CD14-positive monocyte (primary cell): Measurements from ENCODE around the gene OLFM1. TPM values are rescaled to one million over a fixed set of nuclear protein-coding genes. Genes with fewer than 3 reads are reported as not detected.
A peak's percentile ranks its signal among the peaks of the same experiment; 100 is the strongest.

Experiments used
- DNase-seq, 3 donors: peaks; one replicate each; pipeline ENCODE4 v3.0.0-alpha.2; 2011 to 2022
- H2AFZ ChIP-seq: 2 replicates; pipeline ENCODE4 v1.6.0; 2012; ENCODE audit warnings: mild to moderate bottlenecking, low read depth, low read length, inconsistent platforms; ENCODE audit not compliant: insufficient read depth, poor library complexity, severe bottlenecking
- H3K27ac ChIP-seq, 2 donors: 1 replicate in 1 of 2; 2 replicates in 1 of 2; pipeline ENCODE4 v1.5.1; 2012 to 2013; ENCODE audit warnings: low read length in 2 of 2, control low read depth in 1 of 2, inconsistent platforms in 1 of 2, low read depth in 1 of 2, mild to moderate bottlenecking in 1 of 2
- H3K27me3 ChIP-seq, 2 donors: one replicate each; pipeline versions ENCODE4 v1.6.0 to v1.6.1; 2011 to 2013; ENCODE audit warnings: low read length in 2 of 2; ENCODE audit not compliant: control insufficient read depth in 2 of 2, insufficient read depth in 2 of 2
- H3K36me3 ChIP-seq, 2 donors: replicated peaks in 1 of 2; 1 replicate in 1 of 2; 2 replicates in 1 of 2; pipeline versions ENCODE4 v1.5.1 to v1.6.1; 2012 to 2013; ENCODE audit warnings: low read length in 2 of 2, control low read depth in 1 of 2, inconsistent platforms in 1 of 2, mild to moderate bottlenecking in 1 of 2; ENCODE audit not compliant: insufficient read depth in 2 of 2, control insufficient read depth in 1 of 2
- H3K4me1 ChIP-seq, 2 donors: 1 replicate in 1 of 2; 2 replicates in 1 of 2; pipeline versions ENCODE4 v1.5.1 to v1.6.1; 2012 to 2013; ENCODE audit warnings: low read length in 2 of 2, control low read depth in 1 of 2, inconsistent platforms in 1 of 2, mild to moderate bottlenecking in 1 of 2, moderate library complexity in 1 of 2; ENCODE audit not compliant: insufficient read depth in 2 of 2, control insufficient read depth in 1 of 2
- H3K4me2 ChIP-seq: replicated peaks from 2 replicates; pipeline ENCODE3; 2012; ENCODE audit warnings: low read length, moderate library complexity, mild to moderate bottlenecking; ENCODE audit not compliant: poor library complexity, severe bottlenecking; ENCODE audit errors: extremely low read depth
- H3K4me3 ChIP-seq, 3 experiments: fragments of 200-600 bp in 1 of 3; sonication (generic) in 1 of 3; replicated peaks in 1 of 3; 1 replicate in 2 of 3; 2 replicates in 1 of 3; pipeline ENCODE4 v1.5.1; 2011 to 2013; ENCODE audit warnings: low read length in 3 of 3, mild to moderate bottlenecking in 3 of 3, control low read depth in 2 of 3, low read depth in 2 of 3, inconsistent platforms in 1 of 3, moderate library complexity in 1 of 3
- H3K79me2 ChIP-seq: 2 replicates; pipeline ENCODE4 v1.6.0; 2012; ENCODE audit warnings: mild to moderate bottlenecking, control low read depth, inconsistent platforms, low read length, moderate library complexity; ENCODE audit not compliant: insufficient read depth
- H3K9ac ChIP-seq: 2 replicates; pipeline ENCODE4 v1.6.0; 2017; ENCODE audit warnings: low read length, mild to moderate bottlenecking; ENCODE audit not compliant: insufficient read depth, poor library complexity, severe bottlenecking
- H3K9me3 ChIP-seq, 2 donors: replicated peaks in 1 of 2; 1 replicate in 1 of 2; 2 replicates in 1 of 2; pipeline versions ENCODE4 v1.5.1 to v1.6.1; 2012 to 2013; ENCODE audit warnings: low read length in 2 of 2, control low read depth in 1 of 2; ENCODE audit not compliant: control insufficient read depth in 1 of 2, insufficient read depth in 1 of 2
- H4K20me1 ChIP-seq: 2 replicates; pipeline ENCODE4 v1.6.0; 2012; ENCODE audit warnings: mild to moderate bottlenecking, low read length, control low read depth, moderate library complexity; ENCODE audit not compliant: insufficient read depth
- H3K27ac Mint-ChIP-seq, 7 donors: one replicate each; pipeline ENCODE4 v1.8.0; 2020; ENCODE audit warnings: mild to moderate bottlenecking in 7 of 7, mixed read lengths in 7 of 7, moderate library complexity in 6 of 7, inconsistent platforms in 2 of 7
- H3K27me3 Mint-ChIP-seq, 3 donors: one replicate each; pipeline ENCODE4 v1.8.0; 2021 to 2022; ENCODE audit warnings: low read depth in 3 of 3, mild to moderate bottlenecking in 3 of 3, mixed read lengths in 3 of 3, moderate library complexity in 3 of 3, inconsistent platforms in 1 of 3
- H3K36me3 Mint-ChIP-seq, 2 donors: one replicate each; pipeline ENCODE4 v1.8.0; 2020; ENCODE audit warnings: mixed read lengths in 2 of 2, inconsistent platforms in 1 of 2, mild to moderate bottlenecking in 1 of 2
- H3K4me1 Mint-ChIP-seq: one replicate; pipeline ENCODE4 v1.8.0; 2020; ENCODE audit warnings: mild to moderate bottlenecking, mixed read lengths
- H3K4me3 Mint-ChIP-seq, 2 donors: one replicate each; pipeline ENCODE4 v1.8.0; 2020; ENCODE audit warnings: mild to moderate bottlenecking in 2 of 2, mixed read lengths in 2 of 2, moderate library complexity in 1 of 2
- H3K9me3 Mint-ChIP-seq, 7 donors: one replicate each; pipeline ENCODE4 v1.8.0; 2020 to 2022; ENCODE audit warnings: mixed read lengths in 7 of 7, mild to moderate bottlenecking in 6 of 7, moderate library complexity in 6 of 7, inconsistent platforms in 2 of 7
- WGBS: methylation state at CpG from one replicate; pipeline ENCODE4 v1.1.5; 2013; ENCODE audit warnings: missing lambda C conversion rate; ENCODE audit not compliant: insufficient coverage; 5-methylcytosine and 5-hydroxymethylcytosine counted together
- intact Hi-C, 2 donors: fragments of 100-400 bp; cut with micrococcal nuclease; formaldehyde crosslinking; loops; one replicate each; pipeline versions ENCODE4 v1.15.0 to v1.15.1; 2023
- polyA plus RNA-seq, 3 donors: library from polyadenylated mRNA; depleted of rRNA in 1 of 3; unstranded in 2 of 3; stranded (reverse) in 1 of 3; fragments of 300-500 nt in 2 of 3; fragments of >200 nt in 1 of 3; fragmentation: Illumina TruSeq in 2 of 3; gene quantifications; 1 replicate in 2 of 3; 2 replicates in 1 of 3; pipeline ENCODE4 v1.2.3, GENCODE V29; 2012 to 2021
- TF ChIP-seq, protein P1 (sequence below): fragments of 200-600 bp; IDR thresholded peaks from one replicate; pipeline ENCODE4 v1.8.0; 2022; ENCODE audit warnings: antibody characterized with exemption, mild to moderate bottlenecking

OLFM1 gene
- polyA plus RNA-seq, 3 donors, result 7.6 to 10.9 (median 9.4) TPM

DNA sequence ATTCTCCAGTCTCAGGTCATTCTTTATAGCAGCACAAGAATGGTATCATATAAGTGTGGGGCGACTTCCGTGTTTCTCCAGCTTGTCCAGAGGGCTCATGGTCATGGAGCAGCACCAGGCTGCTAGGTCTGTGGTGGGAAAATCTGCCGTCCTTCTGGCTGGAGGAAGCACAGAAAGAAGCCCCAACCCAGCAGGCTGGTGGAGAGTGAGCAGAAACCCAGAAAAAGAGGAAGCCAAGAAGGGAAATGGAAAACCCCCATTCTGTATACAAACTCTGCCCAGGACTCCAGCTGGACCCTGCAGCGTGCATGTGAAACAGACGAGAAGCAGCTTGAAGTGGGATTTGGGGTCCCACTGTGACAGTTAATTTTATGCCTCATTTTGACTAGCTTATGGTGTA, 34.3 kb upstream of the OLFM1 start:
- Histone ChIP-seq H4K20me1 (no peaks in the 10 kb centered on the region), H3K79me2 (no peaks in the 10 kb centered on the region), H3K9me3 (peaks cover 0 to 5% of the 10 kb centered on the region in 2 donors), H3K4me2 (no peak overlapping the region), H3K4me3 (no peak overlapping the region), H3K4me1 (peaks cover 9 to 10% of the 10 kb centered on the region in 2 donors), H3K27ac (no peak overlapping the region), H3K27me3 (peaks cover 4 to 20% of the 10 kb centered on the region in 2 donors), H3K36me3 (no peaks in the 10 kb centered on the region), H3K9ac (no peak overlapping the region), H2AFZ (no peak overlapping the region)
- TF ChIP-seq, protein P1, sequence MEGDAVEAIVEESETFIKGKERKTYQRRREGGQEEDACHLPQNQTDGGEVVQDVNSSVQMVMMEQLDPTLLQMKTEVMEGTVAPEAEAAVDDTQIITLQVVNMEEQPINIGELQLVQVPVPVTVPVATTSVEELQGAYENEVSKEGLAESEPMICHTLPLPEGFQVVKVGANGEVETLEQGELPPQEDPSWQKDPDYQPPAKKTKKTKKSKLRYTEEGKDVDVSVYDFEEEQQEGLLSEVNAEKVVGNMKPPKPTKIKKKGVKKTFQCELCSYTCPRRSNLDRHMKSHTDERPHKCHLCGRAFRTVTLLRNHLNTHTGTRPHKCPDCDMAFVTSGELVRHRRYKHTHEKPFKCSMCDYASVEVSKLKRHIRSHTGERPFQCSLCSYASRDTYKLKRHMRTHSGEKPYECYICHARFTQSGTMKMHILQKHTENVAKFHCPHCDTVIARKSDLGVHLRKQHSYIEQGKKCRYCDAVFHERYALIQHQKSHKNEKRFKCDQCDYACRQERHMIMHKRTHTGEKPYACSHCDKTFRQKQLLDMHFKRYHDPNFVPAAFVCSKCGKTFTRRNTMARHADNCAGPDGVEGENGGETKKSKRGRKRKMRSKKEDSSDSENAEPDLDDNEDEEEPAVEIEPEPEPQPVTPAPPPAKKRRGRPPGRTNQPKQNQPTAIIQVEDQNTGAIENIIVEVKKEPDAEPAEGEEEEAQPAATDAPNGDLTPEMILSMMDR, result no peak
- Mint-ChIP-seq H3K36me3 (no peaks in the 10 kb centered on the region), H3K27me3 (peaks cover 8 to 31% (median 16%) of the 10 kb centered on the region in 3 donors), H3K27ac (peak overlapping the region in 2 of 7 donors; percentile 3 to 47), H3K4me3 (peak overlapping the region in 1 of 2 donors; percentile 28), H3K4me1 (peaks cover 10% of the 10 kb centered on the region), H3K9me3 (peaks cover 0 to 16% (median 7%) of the 10 kb centered on the region in 7 donors)
- peak; percentile 26 to 65 (median 37) for DNase-seq
- intact Hi-C loops, result no loop called here
- 7% methylated on average over 3 of the region's 5 CpGs for WGBS

DNA sequence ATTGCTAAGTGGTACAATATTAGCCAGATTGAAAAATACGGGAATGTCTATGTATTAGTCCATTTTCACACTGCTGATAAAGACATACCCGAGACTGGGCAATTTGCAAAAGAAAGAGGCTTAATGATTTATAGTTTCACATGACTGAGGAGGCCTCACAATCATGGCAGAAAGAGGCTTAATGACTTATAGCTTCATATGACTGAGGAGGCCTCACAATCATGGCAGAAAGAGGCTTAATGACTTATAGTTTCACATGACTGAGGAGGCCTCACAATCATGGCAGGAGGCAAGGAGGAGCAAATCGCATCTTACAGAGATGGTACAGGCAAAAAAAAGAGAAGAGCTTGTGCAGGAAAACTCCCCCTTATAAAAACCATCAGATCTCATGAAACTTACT, 32.3 kb upstream of the OLFM1 start:
- no peak overlapping the region for H3K9ac ChIP-seq
- no peak overlapping the region for H2AFZ ChIP-seq
- Mint-ChIP-seq H3K36me3 (no peaks in the 10 kb centered on the region), H3K4me3 (no peak overlapping the region), H3K27ac (no peak overlapping the region), H3K9me3 (peaks cover 0 to 16% (median 7%) of the 10 kb centered on the region in 7 donors), H3K27me3 (peaks cover 9 to 45% (median 15%) of the 10 kb centered on the region in 3 donors), H3K4me1 (peaks cover 10% of the 10 kb centered on the region)
- H3K36me3 ChIP-seq, result no peaks in the 10 kb centered on the region
- H3K4me2 ChIP-seq, result no peak overlapping the region
- no peaks in the 10 kb centered on the region for H3K79me2 ChIP-seq
- H3K9me3 ChIP-seq, result peaks cover 0 to 5% of the 10 kb centered on the region in 2 donors
- H3K27me3 ChIP-seq, result peaks cover 8 to 26% of the 10 kb centered on the region in 2 donors
- peaks cover 10 to 11% of the 10 kb centered on the region in 2 donors for H3K4me1 ChIP-seq
- no CpG with 5 or more reads among the region's 3 CpGs for WGBS
- no peak overlapping the region for H3K4me3 ChIP-seq
- no peaks in the 10 kb centered on the region for H4K20me1 ChIP-seq
- TF ChIP-seq, protein P1, result no peak
- intact Hi-C loops, result no loop called here
- H3K27ac ChIP-seq, result no peak overlapping the region
- no peak for DNase-seq
